ENCODE results near the gene WWC2.

The WWC2 gene

GRCh38 chr4:183262776-183263100, 163.7 kb downstream of the WWC2 start:
- H3K27ac ChIP-seq: no peak overlapping the region
- TF ChIP-seq, protein P1, sequence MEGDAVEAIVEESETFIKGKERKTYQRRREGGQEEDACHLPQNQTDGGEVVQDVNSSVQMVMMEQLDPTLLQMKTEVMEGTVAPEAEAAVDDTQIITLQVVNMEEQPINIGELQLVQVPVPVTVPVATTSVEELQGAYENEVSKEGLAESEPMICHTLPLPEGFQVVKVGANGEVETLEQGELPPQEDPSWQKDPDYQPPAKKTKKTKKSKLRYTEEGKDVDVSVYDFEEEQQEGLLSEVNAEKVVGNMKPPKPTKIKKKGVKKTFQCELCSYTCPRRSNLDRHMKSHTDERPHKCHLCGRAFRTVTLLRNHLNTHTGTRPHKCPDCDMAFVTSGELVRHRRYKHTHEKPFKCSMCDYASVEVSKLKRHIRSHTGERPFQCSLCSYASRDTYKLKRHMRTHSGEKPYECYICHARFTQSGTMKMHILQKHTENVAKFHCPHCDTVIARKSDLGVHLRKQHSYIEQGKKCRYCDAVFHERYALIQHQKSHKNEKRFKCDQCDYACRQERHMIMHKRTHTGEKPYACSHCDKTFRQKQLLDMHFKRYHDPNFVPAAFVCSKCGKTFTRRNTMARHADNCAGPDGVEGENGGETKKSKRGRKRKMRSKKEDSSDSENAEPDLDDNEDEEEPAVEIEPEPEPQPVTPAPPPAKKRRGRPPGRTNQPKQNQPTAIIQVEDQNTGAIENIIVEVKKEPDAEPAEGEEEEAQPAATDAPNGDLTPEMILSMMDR (conservative IDR thresholded peaks at IDR 0.05; ENCODE audit: low read depth): no peak
- POLR2A ChIA-PET (ENCODE audit: low non-redundant PET): no interaction called here
- DNase-seq (ENCODE audit: low spot score): no peak
- CTCF ChIA-PET: interaction anchor here (0.5 to 2.2 kb wide), 14 partner anchors 12 to 984 kb away, joined by 3 to 24 read pairs (median 4); no protein-coding TSS in a partner anchor

DNA sequence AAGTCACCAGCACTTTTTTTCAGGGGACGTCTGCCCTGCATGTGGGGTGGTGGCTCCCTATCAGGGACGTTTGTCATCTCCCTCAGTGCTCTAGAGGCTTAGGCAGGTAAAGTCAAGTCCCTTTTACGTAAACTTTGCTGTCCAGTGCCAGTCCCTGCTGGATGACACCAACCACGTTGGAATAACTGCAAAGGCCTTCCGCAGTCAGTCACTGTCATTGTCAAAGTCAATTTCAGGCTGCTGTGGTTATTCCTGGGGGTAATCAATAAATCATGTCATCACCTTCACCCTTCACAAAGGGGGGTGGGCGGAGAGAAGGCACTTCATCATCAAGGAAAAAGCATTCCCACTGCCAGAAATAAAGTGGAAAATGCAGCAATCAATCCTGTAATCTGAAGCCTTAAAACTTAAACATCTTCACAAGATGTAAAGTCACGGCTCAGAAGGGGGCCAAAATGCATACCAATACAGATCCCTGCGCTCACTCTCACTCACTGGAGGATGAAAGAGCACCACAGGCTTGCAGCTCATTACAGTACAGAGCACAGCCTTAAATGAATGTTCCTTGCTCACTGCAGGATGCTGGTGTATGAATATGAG, 164.8 kb downstream of the WWC2 start:
- no peak overlapping the region for H3K27ac ChIP-seq
- TF ChIP-seq, protein P1 (conservative IDR thresholded peaks at IDR 0.05; ENCODE audit: low read depth): no peak
- no peak for DNase-seq (ENCODE audit: low spot score)
- CTCF ChIA-PET: interaction anchor here (0.6 to 0.7 kb wide), 2 partner anchors 18 to 133 kb away, joined by 3 to 4 read pairs; no protein-coding TSS in a partner anchor
- POLR2A ChIA-PET (ENCODE audit: low non-redundant PET): no interaction called here

DNA sequence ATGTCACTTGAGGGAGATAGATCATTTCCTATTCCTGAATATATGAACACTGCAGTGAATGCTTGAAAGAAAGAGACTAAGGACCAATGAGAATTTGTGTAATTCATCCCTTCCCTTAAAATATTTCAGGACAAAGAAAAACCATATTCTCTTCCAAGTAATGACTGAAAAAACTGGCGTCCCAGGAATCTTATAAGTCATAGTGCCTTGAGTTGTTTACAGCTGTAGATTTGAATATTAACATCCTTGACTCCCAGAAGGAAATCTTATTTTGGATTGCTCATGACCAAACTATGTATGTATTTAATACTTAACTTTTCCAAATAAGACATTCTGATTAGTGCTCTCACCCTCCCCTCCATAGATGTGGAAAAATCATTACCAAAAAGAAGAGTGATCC, 165.6 kb downstream of the WWC2 start:
- ChIA-PET POLR2A (ENCODE audit: low non-redundant PET) (no interaction called here), CTCF (interaction anchor here (0.7 kb wide), 1 partner anchor 115 kb away, joined by 3 read pairs; no protein-coding TSS in a partner anchor)
- no peak for DNase-seq (ENCODE audit: low spot score)
- TF ChIP-seq, protein P1 (conservative IDR thresholded peaks at IDR 0.05; ENCODE audit: low read depth): no peak
- H3K27ac ChIP-seq: no peak overlapping the region

DNA sequence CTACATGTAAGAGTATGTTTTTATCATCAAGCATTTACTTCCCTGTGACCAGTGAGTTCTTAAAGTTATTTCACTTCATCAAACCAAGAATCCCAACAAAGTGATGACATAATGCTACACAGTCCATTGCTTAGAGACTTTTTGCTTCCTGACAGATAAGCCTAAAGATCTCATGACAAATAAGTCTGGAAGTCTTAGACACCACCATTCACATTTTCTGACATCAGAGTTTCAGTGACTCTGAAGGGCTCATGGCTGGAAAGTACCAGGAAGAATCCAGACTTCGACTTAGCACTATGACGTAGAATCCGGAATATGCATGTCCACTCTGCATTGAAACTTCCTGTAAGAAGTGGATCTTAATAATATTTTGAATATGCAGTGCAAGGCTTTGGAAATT, 167.3 kb downstream of the WWC2 start:
- no peak overlapping the region for H3K27ac ChIP-seq
- POLR2A ChIA-PET (ENCODE audit: low non-redundant PET): no interaction called here
- DNase-seq (ENCODE audit: low spot score): no peak
- CTCF ChIA-PET: no interaction called here
- TF ChIP-seq, protein P1 (conservative IDR thresholded peaks at IDR 0.05; ENCODE audit: low read depth): no peak

GRCh38 chr4:183268556-183268955, 169.5 kb downstream of the WWC2 start:
- ChIA-PET CTCF (interaction anchor here (0.5 to 1.7 kb wide), 3 partner anchors 12 to 195 kb away, joined by 4 to 5 read pairs (median 4); no protein-coding TSS in a partner anchor), POLR2A (ENCODE audit: low non-redundant PET) (no interaction called here)
- TF ChIP-seq, protein P1 (conservative IDR thresholded peaks at IDR 0.05; ENCODE audit: low read depth): no peak
- DNase-seq (ENCODE audit: low spot score): no peak
- H3K27ac ChIP-seq: no peak overlapping the region

GRCh38 chr4:183272384-183272783, 173.3 kb downstream of the WWC2 start:
- ChIA-PET CTCF (interaction anchor here (0.7 kb wide), 1 partner anchor 199 kb away, joined by 3 read pairs; no protein-coding TSS in a partner anchor), POLR2A (ENCODE audit: low non-redundant PET) (no interaction called here)
- TF ChIP-seq, protein P1 (conservative IDR thresholded peaks at IDR 0.05; ENCODE audit: low read depth): no peak
- no peak for DNase-seq (ENCODE audit: low spot score)
- H3K27ac ChIP-seq: no peak overlapping the region
